ENCODE data around the gene CHST8. TPM values are rescaled to one million over a fixed set of nuclear protein-coding genes. Genes with fewer than 3 reads are reported as not detected.

CHST8 gene
- total RNA-seq, 1 donor from 2014 or later, result not detected

DNA sequence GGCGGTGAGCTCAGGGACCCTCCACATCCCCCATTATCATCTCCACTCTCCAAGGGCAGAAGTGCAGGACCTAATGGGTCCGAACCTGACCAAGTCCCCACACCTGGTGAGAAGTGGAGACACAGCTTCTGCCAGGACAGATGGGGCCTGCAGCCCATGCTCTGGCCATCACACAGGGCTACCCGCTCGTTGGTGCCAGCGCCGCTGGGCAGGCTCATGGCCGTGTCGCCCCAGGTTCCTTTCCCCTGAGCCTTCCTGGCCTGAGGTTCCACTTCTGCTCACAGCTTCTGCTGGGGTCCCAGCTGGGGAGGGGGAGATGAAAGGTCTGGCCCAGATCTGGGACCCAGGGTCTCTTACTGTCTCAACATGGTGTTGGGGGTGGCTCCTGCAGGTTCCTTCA, 126.5 kb downstream of the CHST8 start:
- H3K4me3 ChIP-seq (ENCODE audit: low read depth, low read length), result no peak overlapping the region
- no peak for DNase-seq (ENCODE audit: low read depth)
- TF ChIP-seq, protein P1, sequence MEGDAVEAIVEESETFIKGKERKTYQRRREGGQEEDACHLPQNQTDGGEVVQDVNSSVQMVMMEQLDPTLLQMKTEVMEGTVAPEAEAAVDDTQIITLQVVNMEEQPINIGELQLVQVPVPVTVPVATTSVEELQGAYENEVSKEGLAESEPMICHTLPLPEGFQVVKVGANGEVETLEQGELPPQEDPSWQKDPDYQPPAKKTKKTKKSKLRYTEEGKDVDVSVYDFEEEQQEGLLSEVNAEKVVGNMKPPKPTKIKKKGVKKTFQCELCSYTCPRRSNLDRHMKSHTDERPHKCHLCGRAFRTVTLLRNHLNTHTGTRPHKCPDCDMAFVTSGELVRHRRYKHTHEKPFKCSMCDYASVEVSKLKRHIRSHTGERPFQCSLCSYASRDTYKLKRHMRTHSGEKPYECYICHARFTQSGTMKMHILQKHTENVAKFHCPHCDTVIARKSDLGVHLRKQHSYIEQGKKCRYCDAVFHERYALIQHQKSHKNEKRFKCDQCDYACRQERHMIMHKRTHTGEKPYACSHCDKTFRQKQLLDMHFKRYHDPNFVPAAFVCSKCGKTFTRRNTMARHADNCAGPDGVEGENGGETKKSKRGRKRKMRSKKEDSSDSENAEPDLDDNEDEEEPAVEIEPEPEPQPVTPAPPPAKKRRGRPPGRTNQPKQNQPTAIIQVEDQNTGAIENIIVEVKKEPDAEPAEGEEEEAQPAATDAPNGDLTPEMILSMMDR (conservative IDR thresholded peaks at IDR 0.05; ENCODE audit: low read depth, low read length), result no peak

GRCh38 chr19:33749016-33749415, 127.3 kb downstream of the CHST8 start:
- H3K4me3 ChIP-seq (ENCODE audit: low read depth, low read length), result no peak overlapping the region
- TF ChIP-seq, protein P1 (conservative IDR thresholded peaks at IDR 0.05; ENCODE audit: low read depth, low read length), result no peak
- no peak for DNase-seq (ENCODE audit: low read depth)

GRCh38 chr19:33749619-33750175, 127.9 kb downstream of the CHST8 start:
- H3K4me3 ChIP-seq (ENCODE audit: low read depth, low read length), result no peak overlapping the region
- TF ChIP-seq, protein P1 (conservative IDR thresholded peaks at IDR 0.05; ENCODE audit: low read depth, low read length), result no peak
- DNase-seq (ENCODE audit: low read depth), result no peak

DNA sequence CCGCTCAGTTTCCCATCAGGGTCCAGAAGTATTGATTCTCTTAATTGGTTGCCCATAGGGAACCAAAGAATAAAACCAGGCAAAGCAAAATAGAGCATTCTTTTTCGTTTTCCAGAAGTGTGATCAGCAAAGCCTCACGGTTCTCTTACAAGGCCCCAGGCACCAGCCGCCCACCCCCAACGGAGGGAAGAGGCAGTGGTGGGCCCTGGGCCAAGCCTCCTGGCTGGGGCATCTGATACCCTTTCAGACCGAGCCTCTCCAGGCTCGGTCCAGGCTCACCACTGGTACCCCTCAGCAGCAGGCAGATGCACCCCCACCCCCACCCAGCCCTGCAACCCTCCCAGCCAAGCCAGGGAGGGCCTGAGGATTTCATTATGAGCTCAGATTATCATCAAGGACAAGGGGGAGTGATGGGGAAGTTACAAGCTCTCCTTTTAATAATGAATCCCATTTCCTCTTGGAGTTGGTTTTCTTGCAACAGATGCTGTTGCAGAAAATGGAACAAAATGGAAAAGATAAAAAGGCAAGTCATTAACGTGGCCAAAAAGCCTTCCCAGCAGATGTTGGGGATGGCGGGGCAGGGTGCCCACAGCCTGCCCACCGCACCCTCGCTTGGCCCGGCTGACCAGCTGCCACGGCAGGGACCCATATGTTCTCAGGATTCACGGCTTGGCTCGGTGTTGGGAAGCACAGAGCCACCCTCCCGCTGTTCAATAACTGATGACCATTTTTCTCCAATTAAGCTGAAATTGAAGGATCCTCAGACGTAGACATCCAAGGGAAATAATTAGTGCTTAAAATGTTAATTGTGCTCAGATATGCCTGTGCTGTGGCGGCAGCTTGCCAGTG, 129.1 kb downstream of the CHST8 start:
- no peak overlapping the region for H3K4me3 ChIP-seq (ENCODE audit: low read depth, low read length)
- TF ChIP-seq, protein P1 (conservative IDR thresholded peaks at IDR 0.05; ENCODE audit: low read depth, low read length), result no peak
- no peak for DNase-seq (ENCODE audit: low read depth)

DNA sequence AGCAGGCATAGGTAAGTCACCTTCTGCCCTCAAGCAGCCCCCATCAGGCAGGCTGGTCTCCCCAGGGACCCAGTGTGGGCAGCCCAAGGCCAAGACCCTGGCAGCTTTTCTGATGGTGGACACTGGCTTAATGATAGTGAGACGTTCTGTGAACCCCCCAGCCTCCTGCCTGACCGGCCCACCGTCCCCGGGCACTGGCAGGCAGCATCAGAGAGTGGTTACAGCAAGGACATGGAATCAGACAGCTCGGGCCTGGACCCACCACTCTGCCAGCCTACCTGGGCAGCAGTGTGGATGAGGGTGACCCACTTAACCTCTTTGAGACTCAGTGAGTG, 129.7 kb downstream of the CHST8 start:
- no peak for DNase-seq (ENCODE audit: low read depth)
- H3K4me3 ChIP-seq (ENCODE audit: low read depth, low read length), result no peak overlapping the region
- TF ChIP-seq, protein P1 (conservative IDR thresholded peaks at IDR 0.05; ENCODE audit: low read depth, low read length), result no peak

GRCh38 chr19:33752018-33752800, 130.5 kb downstream of the CHST8 start:
- TF ChIP-seq, protein P1 (conservative IDR thresholded peaks at IDR 0.05; ENCODE audit: low read depth, low read length), result no peak
- no peak overlapping the region for H3K4me3 ChIP-seq (ENCODE audit: low read depth, low read length)
- DNase-seq (ENCODE audit: low read depth), result no peak

Data from epithelial cell of proximal tubule (primary cell).